NCI-H2107 (cell line): ENCODE data around the gene GPR17.

Experiments
- DNase-seq: peaks from one replicate; lab custom pipeline; 2025; lab: John Stamatoyannopoulos, UW

Gene GPR17

GRCh38 chr2:127694986-127695385 is 49.0 kb downstream of the GPR17 start:
- DNase-seq: no peak

GRCh38 chr2:127695491-127696472 is 49.8 kb downstream of the GPR17 start:
- DNase-seq: no peak

- no peak for DNase-seq
Observed at GRCh38 chr2:127697482-127698180, 51.7 kb downstream of the GPR17 start.

GRCh38 chr2:127698553-127699355 is 52.8 kb downstream of the GPR17 start:
- no peak for DNase-seq

GRCh38 chr2:127700527-127701192 is 54.7 kb downstream of the GPR17 start:
- no peak for DNase-seq

DNA sequence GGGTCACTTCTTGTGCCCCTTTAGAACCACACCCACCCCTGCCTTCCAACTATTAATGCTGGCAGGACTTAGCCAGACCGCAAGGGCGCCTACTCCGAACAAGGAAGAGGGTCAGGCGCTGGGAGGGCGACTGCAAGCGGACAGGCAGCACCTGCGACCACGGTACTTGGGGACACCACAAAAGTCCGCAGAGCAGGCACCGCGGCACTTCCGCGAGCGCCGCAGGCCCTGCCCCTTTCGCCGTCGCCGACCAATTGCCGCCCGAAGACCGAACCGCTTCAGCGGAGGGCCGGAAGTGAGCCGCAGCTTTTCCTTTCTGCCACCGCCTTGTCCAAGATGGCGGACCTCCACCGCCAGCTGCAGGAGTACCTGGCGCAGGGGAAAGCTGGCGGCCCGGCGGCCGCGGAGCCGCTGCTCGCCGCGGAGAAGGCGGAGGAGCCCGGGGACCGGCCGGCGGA is 55.3 kb downstream of the GPR17 start, which contains the start of gene SFT2D3:
TSS of gene SFT2D3 (plus strand) at position 305 of the 458 bp plus-strand sequence. CDS start at position 337, 32 bp downstream.
- peak; percentile 83 for DNase-seq

DNA sequence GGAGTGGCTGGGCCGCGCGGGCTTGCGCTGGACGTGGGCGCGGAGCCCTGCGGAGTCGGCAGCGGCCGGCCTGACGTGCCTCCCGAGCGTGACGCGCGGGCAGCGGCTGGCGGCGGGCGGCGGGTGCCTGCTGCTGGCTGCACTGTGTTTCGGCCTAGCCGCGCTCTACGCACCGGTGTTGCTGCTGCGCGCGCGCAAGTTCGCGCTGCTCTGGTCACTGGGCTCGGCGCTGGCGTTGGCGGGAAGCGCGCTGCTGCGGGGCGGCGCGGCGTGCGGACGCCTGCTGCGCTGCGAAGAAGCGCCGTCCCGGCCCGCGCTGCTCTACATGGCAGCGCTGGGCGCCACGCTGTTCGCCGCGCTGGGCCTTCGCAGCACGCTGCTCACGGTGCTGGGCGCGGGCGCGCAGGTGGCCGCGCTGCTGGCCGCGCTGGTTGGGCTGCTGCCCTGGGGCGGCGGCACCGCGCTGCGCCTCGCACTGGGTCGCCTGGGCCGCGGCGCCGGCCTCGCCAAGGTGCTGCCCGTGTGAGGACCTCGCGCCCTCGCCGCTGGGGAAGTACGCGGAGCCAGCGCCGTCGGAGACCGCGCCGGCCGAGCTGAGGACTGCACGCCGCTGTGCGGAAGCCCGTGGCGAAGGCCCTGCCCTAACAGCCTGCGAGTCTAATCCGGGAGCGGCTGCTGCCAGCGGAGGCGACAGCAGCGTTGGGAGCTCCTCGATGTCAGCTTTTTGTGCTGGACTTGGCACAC is 55.9 kb downstream of the GPR17 start:
- DNase-seq: peak; percentile 48
